Epidermal melanocyte (primary cell): Measurements from ENCODE around the gene NPC2.
"Not testable (repeated sequence)": the region's sequence is repeated elsewhere in the genome, so short reads cannot be mapped to it uniquely, and the experiment has no call there.

Experiments
- DNase-seq: peaks from one replicate; pipeline ENCODE4 v3.0.0; 2011; ENCODE audit warnings: low spot score; ENCODE audit not compliant: insufficient read length

The NPC2 gene

DNA sequence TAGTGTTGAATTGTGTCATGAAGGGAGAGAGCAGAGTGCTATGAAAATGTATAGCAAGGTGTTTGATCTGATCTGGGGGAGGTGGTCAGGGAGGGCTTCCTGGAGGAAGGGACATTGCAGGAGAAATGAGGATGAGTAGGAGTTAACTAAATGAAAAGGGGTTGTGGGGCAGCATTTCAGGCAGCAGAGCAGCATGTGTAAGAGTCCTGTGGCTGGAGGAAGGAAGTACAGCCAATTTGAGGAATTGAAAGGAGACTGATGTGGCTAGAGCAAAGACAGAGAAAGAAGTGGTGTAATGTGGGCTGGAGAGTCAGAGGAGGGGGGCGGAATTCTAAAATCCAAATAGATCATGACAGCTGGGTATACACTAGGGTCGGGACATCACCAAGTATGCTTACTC is 20.5 kb downstream of the NPC2 start:
- DNase-seq: no peak

DNA sequence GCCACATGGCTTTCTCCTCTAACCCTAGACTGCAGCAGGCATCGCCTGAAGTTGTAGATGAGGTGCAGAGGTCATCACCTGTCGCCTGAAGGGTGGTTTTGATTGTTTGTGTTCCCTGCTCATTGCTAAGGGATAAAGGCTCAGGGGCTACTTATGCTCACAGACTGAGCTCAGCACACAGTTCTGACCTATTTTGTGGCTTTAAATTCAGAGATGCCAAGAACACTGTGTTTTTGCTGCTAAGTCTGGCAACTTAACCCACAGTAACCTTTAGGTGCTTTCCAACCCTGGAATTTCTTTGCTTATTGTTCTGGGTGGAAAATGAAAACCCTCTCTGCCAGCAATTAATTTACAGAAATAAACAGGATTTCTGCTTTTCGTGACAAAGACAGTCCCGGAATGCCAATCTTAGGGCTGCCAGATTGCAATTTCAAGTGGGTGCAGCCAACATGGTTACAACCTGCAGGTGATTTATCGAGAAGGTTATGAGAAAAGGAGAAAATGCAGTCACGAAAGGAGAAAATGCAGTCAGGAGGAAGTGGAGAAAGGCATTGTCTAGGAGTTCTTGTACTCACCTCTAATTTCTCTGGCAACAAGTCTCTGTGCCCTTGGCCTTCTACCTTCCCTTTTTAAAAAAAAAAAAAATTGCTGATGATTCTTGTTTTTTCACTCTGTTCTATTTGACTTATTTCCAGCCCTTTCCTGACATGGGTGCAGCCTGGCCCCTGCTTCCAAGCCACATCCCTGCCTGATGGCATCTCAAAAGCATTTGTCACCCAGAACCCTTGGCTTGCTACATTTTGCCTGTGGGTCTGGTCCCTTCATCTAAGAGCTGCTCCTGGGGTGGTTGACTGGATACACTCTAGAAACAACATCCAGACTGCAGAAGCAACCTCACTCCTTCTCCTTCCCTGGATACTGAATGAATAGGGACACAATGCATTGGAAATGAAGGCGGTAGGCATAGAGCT is 23.3 kb downstream of the NPC2 start:
- no peak for DNase-seq

DNA sequence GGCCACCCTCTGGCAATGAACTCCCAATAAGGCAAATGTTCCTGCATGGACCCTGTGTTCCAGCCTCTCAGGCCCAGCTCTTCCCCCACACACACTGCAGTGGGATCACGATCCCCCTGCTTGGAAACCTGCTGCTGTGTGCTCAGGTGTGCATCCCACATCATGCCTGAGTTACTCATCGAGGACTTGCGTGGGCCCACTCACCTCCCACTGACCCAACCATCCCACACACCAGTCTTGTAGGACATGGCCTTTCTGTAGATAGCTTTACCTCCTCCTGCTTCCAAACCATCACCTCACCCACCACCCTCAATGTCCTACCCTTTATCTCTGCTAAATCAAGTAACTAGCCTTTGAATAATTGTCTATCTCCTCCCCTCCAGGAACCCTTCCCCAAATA is 24.6 kb downstream of the NPC2 start:
- no peak for DNase-seq

GRCh38 chr14:74465335-74465734 is 27.8 kb downstream of the NPC2 start:
- no peak for DNase-seq

DNA sequence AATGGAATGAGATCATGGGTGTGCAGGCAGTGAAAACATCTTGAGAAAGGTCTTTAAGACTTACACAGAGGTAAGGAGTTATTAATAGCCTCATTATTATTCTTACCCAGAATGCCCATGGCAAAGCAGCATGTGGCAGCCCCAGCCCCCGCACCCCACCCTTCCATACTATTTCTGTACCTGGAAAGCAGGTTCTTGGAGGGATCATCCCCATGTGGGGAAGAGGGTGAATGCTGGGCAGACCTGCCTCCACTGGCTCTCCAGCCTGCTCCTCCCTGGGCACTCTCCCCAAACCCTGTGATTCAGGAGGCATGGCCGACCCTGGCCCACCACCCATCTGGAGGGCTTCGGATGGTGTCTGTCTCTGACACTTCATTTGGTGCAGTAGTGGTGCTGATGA is 28.3 kb downstream of the NPC2 start:
- no peak for DNase-seq

GRCh38 chr14:74463697-74464096 is 29.4 kb downstream of the NPC2 start:
- DNase-seq: no peak

DNA sequence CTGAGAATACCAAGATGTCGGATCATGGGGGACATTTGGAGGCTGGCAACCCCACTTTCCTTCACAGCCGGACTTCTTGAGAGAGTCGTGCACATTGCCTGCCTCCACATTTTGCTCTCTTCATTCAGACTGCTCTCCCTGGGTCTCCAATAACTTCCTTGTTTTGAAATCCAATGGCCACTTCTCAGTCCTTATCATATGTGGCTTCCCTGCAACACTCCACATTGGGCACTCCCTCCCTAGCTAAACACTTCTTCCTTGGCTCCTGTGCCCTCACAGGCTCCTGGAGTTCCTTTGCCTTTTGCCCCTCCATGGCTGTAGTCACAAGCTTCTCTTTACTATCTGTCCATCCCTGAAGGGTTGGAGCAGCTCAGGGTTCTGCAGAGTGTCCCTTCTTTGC is 30.1 kb downstream of the NPC2 start:
- DNase-seq: no peak

- no peak for DNase-seq
These were observed 33.1 kb downstream of the NPC2 start for GRCh38 chr14:74459976-74460375.

GRCh38 chr14:74459289-74459946 is 33.7 kb downstream of the NPC2 start:
- DNase-seq: peak; percentile 25

DNA sequence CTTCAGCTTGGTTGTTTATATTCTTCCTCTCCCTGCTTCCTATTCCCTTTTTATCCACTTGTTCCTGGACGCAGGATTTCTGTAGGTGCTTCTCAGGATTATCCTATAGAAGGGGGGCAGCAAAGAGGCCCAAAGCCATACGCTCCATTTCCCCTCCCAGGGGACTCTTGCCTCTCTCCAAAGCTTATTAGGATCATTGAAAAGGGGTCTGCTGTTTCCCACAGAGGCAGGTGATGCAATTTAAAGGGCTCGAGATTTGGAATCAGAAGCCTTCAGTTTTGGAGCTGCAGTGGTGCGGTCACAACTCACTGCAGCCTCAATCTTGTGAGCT is 35.6 kb downstream of the NPC2 start:
- no peak for DNase-seq

DNA sequence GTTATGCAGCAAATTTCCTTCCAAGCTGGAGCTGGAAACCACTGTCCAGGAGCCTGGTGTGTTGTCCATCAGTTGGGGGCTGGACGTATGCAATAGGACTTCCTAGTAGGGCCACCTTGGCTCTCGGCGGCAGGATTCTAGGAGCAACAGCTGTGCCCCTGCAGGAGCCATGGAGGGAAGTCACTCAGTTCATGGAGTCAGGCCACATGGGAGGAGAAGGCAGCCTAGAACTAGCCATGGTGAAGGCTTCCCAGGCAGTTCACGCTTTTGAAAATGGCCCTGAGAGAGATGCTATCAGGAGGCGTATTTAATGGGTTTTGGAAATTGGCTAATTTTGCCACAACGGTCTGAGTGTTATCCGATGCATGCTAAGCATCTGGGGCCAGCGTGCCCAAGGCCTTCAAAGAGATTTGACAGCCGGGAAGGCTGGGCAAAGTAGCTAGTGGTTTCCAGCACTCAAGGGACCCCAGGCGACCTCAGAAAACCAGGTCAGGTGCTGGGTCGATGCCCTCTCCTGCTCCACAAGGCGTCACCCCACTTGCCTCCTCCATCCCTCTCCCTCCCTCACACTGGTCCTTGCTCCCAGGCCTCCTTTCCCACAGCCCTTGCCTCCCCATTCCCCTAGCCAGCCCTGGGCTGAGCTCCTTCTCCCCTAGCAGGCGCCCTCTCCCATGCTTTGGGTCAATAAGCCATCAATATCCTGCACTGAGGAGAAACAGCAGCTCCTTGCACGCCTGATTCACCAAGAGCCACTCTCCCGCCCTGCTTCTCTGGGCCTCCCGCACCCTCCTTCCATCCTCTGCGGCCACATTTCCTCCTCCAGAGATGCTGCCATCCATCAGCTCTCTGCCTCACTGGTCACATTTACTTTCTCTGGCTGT is 36.2 kb downstream of the NPC2 start:
- DNase-seq: no peak

- DNase-seq: not testable (repeated sequence)
These were observed 38.7 kb downstream of the NPC2 start for GRCh38 chr14:74454397-74454796.

DNA sequence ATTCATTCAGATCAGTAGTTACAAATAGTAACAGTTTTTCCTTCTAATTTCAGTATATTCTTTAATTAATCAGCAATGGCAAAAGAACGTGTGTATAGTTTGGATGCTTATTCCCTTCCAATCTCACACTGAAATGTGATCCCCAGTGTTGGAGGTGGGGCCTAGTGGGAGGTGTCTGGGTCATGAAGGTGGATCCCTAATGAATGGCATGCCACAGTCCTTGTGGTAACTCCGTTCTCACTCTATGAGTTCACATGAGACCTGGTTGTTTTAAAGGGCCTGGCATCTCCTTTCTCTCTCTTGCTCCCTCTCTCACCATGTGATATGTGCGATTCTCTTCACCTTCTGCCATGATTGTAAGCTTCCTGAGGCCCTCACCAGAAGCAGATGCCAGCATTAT is 48.2 kb downstream of the NPC2 start:
- DNase-seq: no peak

DNA sequence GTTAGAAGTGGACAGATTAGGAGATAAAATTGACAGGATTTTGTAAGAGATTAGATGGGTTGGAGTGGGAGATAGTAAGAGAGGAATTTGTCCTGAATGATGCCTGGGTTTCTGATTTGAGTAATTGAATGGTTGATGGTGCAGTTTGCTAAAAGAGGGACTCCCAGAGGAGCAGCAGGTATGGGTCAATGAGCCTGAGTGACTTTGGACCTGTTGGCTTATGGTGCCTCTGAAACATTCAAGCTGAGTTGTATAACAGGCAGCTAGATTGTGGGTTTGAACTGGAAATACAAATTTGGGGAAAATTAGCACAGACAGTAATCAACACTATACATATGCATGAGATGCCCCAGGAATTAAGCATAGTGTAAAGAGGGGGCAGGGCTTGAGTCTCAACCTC is 50.3 kb downstream of the NPC2 start:
- DNase-seq: no peak

DNA sequence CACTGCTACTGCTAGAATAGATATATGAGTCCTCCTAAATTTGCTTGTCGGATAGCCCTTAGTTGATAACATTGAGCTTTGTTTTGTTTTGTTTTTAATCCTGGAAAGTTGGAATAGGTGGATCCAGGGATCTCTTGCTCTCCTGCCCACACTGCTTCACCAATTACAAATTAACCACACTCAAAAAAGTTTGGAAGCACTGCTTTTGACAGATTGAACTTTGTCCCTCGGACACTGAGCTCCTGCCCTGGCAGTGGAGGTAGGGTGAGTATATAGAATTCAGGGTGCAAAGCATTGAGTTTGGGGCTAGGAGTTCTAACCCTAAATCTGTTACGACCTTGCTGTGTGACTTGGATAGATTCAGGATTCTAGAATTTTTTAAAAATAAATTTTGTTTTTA is 52.0 kb downstream of the NPC2 start:
- DNase-seq: no peak

GRCh38 chr14:74438351-74438915 is 54.7 kb downstream of the NPC2 start:
- DNase-seq: no peak

DNA sequence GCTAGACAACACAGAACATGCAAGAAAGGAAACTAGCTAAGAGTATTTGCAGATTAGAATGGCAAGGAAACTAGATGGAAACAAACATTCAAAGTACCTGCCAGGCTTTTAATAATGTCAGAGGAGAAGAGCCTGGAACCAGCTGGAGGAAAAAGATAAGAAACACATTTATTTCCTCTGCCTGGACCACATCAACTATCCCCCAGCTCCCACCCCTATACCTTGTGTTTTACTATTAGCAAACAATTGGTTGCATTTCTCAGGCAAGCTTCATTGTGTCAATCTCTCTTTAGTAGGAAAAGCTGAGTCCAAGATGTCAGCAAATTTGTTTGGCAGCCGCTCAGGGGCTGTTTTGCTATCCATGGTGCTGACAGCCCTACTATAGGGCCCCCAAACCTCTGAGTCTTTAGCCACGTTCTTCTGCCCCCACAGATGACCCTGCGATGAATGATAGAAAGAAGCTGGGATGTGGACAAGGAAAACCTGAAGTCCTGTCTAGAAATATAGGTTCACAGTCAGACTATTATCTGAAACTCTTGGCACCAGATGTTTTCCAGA is 55.5 kb downstream of the NPC2 start:
- DNase-seq: peak; percentile 11

DNA sequence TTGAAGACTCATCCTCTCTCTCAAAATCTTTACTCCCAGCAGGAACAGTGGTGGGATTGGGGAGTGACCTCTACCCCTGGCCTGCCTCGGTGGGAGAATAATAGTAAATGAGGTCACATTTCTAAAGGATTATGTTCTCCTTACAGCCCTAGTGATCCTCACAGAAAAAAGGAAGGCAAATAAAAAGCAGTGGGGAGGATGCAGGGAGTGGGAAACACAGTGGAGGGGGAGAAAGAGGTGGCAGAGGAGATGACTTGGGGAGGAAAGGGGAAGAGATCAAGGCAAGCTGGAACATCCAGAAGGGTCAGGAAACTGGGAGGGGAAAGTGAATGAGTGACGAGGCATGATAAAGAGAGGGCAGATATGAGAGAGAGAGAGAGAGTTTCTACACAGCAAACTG is 58.8 kb downstream of the NPC2 start:
- no peak for DNase-seq

DNA sequence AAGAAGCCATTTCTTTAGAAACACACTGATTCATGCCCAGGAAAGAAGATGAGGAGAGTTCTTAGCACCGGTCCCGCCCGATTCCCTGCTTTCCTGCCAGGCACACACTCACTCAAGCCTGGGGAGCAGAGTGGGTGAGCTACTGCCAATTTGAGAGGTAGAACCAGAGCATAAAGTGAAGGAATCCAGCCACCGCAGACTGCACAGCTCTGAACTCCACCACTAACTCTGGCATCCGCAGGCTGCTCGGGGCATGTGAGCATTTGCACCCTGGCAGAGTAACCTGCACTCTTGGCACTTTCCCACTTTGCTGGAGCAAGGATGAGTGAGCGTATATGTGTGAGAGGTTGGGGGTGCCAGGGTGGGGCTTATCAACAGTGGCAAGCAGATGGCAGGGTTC is 63.1 kb downstream of the NPC2 start:
- no peak for DNase-seq
